Middle frontal gyrus (tissue), 1 donor: ENCODE measurements around the gene PKD2L1.
A peak's percentile ranks its signal among the peaks of the same experiment; 100 is the strongest.

Experiments used
- DNase-seq: peaks from one replicate; pipeline ENCODE4 v3.0.0-alpha.2; 2015; ENCODE audit warnings: low spot score; ENCODE audit errors: extremely low spot score

PKD2L1 gene

DNA sequence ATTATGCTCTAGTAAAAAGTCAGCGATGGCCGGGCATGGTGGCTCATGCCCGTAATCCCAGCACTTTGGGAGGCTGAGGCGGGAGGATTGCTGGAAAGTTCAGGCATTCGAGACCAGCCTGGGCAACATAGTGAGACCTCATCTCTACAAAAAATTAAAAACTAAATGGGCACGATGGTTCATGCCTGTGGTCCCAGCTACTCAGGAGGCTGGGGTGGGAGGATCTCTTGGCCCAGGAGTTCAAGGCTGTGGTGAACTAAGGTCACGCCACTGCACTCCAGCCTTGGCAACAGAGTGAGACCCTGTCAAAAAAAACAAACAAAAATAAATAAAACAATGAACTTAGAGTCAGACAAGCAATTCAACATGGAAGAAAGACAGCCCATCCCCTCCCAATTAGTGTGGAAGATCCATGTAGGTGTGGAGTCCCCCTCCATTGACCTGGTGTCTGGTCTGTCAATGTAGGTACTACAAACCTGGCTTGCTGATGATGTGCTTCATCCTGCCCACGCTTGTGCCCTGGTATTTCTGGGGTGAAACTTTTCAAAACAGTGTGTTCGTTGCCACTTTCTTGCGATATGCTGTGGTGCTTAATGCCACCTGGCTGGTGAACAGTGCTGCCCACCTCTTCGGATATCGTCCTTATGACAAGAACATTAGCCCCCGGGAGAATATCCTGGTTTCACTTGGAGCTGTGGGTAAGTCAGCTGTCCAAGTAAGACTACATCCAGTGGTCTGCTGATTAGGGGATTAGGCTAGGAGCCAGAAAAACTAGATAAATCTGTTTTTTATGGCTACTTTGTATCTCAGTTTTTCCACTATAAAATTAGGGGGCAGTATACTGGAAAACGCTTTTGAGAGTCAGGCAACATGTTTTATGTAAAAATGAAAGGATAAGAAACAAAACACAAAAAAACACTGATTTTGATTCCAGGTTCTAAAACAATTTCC is 26.3 kb upstream of the PKD2L1 start:
- DNase-seq, result no peak

- no peak for DNase-seq
Measured at GRCh38 chr10:100355086-100355485, 25.1 kb upstream of the PKD2L1 start.

DNA sequence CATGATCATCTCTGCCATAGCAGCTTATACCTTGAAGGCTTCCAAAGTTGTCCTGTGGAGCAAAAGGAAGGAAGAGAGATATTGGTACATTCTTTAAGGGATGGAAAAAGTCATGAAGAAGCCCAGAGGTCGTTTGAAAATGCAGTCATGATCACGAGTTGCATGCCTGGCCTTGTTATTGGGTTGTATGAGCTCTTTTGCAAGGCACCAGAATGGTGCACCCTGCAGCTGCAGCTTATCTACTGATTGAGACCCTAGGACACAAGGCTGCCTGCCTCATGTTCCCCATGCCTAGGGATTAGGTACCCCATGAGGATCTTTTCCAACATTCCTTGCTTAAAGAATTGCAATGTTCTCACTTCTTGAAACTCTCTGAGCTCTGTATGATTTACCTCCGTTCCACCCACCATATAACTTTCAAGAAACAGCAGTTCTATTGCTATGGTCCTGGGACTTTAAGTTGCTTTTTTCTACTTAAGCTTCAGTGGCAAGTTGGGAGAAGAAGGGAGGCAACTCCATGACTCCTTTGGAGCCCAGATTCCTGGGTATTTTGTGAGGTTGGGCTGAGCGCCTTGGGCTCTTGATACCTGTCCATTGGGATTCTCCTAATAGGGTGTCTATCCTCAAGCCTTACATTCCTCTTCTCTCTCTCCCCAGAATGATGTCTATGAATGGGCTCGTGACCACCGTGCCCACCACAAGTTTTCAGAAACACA is 23.9 kb upstream of the PKD2L1 start:
- DNase-seq, result no peak

DNA sequence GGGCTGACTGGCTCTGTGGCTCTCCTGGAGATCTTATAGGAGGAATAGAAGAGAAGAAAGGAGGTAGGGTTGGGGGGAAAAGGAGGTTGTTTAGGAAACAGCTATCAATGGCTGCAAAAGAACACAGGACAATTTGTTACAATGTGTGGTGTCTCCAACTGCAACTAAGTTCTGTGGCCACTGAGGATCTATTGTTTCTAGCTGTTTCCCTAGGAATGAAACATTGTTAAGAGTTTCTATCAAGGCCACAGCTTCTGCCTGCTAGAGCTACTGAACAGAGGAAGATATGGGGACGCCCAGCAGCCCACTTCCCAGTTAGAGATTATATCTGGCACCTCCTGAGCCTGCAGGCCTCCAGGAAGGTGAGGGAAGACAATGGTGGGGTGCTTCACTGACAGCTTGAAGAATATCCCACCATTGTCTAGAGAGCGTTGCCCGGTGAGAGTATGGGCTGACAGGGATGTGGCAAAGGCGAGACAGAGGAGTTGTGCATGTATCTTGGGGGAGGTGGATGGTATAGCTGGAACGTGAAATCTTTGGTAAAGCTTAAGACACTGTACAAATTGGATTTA is 21.0 kb upstream of the PKD2L1 start:
- DNase-seq, result no peak

DNA sequence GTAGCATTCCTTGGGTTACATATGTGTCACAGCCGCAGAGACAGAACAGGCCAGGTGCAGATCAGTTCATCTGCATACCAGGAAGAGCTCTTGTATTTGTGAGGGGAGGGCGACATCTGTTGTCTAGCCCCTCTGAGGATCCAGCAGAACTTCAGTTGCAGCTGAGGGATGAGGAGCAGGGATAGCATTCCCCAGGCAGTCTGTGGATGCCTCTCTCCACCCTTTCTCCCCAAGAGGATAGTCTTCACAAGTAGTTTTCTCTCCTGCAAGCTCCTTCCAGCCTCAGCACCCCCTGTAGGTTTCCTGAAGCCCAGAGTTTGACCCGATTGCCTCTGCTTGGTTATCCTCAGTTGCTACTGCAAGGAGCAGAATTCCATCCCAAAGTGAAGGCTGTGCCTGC is 19.6 kb upstream of the PKD2L1 start:
- DNase-seq, result no peak

DNA sequence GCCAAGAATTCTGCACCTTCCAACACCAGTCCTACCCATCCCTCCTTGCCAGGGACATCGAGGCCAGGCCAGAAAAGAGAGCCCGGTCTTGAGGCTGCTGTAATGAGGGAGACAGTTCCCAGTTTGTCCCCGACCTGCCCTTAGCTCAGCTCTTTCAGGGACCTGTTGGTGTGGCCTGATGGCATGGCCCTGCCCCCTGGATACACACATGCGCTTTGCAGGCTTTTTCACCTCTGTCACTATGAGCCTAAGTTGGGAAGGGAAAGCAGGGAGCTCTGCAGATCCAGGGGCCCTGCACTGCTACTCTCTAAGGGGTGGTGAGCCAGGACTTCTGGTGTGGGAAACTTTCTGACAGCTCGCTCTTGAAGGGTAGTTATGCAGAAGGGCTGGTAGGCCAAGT is 19.1 kb upstream of the PKD2L1 start:
- no peak for DNase-seq

GRCh38 chr10:100348389-100348927 is 18.4 kb upstream of the PKD2L1 start:
- DNase-seq, result no peak

DNA sequence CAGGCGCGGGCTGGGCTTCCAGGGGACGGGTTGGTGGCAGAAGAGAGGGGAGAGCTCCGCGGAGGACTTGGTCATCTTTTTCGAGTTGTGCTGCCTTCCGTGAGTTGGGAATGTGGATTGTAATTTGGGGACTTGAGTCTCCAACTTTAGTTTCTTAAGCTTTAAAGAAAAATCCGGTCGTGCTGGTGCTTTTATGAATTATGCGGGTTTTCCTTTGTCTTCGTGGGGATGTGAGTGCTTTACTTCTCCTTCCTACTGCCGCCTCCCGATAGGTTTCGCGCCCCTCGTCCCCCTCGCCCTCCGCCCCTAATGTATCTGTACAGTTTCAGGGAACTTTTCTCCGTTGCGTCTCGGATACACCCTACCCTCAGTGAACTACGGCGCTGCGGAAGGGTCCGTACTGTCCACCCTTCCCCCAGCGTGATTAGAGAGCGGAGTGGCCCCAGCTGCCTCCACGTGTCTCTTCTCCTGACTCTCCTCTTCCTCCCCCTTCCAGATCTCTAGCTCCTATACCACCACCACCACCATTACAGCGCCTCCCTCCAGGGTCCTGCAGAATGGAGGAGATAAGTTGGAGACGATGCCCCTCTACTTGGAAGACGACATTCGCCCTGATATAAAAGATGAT is 17.7 kb upstream of the PKD2L1 start:
- DNase-seq, result no peak

DNA sequence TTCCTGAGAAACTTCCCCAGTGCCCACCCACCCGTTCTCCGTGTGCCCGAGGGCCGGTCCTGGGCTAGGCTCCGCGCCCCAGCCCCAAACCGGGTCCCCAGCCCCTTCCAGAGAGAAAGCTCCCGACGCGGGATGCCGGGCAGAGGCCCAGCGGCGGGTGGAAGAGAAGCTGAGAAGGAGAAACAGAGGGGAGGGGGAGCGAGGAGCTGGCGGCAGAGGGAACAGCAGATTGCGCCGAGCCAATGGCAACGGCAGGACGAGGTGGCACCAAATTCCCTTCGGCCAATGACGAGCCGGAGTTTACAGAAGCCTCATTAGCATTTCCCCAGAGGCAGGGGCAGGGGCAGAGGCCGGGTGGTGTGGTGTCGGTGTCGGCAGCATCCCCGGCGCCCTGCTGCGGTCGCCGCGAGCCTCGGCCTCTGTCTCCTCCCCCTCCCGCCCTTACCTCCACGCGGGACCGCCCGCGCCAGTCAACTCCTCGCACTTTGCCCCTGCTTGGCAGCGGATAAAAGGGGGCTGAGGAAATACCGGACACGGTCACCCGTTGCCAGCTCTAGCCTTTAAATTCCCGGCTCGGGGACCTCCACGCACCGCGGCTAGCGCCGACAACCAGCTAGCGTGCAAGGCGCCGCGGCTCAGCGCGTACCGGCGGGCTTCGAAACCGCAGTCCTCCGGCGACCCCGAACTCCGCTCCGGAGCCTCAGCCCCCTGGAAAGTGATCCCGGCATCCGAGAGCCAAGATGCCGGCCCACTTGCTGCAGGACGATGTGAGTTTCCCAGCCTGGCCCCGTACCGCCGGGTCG is 16.9 kb upstream of the PKD2L1 start, which contains the start of gene SCD:
Gene SCD, plus strand, starts transcription at position 469 of the 803 bp plus-strand sequence. Its CDS starts 272 bp downstream, at position 741.
- peak; percentile 91 for DNase-seq

GRCh38 chr10:100346351-100346764 is 16.3 kb upstream of the PKD2L1 start:
- peak; percentile 33 for DNase-seq

- no peak for DNase-seq
Measured at GRCh38 chr10:100345570-100346330, 15.7 kb upstream of the PKD2L1 start.

GRCh38 chr10:100344241-100344788 is 14.3 kb upstream of the PKD2L1 start:
- DNase-seq, result no peak

DNA sequence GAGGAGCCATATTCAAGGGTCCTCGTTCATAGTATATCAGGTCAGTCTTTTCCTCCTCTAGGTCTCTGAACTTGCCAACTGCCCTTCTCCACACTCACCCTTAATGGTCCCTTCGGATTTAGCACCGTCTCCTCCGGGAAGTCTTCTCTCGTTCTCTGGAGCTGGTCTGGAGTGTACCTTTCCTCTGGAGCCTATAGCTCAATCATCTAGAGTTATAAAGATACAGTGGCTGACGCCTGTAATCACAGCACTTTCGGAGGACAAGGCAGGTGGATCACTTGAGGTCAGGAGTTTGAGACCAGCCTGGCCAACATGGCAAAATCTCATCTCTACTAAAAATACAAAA is 12.6 kb upstream of the PKD2L1 start:
- no peak for DNase-seq

DNA sequence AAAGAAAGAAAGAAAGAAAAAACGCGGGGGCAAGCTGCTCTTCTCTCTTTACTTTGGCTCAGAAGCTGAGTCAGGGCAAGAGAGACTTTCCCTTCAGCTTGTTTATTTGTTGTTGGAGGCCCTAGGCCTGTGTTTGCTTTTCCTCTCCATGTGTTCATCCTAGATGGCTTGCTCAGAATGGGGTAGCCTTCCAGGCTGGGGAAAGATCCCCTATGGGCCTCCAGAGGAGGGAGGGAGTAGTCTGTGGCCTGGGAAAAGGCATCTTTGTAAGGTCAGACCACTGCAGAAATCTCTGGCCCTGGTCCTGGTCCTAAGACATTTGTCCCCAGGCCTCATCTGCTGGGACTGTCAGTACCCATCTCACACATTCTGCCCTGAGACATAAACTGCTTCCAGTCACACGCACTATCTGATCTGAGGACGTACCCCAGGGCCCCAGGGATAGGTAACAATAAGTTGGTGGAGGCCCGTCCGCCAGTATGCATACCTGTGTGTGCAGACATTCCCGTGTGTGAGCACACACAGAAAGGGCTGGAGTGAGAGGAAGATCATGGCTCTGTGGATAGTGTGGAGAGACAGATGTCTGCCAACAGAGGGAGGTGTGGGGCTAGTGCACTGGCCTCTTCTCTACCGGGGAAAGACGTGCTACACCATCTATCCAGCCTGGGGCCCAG is 12.1 kb upstream of the PKD2L1 start:
- DNase-seq, result no peak

DNA sequence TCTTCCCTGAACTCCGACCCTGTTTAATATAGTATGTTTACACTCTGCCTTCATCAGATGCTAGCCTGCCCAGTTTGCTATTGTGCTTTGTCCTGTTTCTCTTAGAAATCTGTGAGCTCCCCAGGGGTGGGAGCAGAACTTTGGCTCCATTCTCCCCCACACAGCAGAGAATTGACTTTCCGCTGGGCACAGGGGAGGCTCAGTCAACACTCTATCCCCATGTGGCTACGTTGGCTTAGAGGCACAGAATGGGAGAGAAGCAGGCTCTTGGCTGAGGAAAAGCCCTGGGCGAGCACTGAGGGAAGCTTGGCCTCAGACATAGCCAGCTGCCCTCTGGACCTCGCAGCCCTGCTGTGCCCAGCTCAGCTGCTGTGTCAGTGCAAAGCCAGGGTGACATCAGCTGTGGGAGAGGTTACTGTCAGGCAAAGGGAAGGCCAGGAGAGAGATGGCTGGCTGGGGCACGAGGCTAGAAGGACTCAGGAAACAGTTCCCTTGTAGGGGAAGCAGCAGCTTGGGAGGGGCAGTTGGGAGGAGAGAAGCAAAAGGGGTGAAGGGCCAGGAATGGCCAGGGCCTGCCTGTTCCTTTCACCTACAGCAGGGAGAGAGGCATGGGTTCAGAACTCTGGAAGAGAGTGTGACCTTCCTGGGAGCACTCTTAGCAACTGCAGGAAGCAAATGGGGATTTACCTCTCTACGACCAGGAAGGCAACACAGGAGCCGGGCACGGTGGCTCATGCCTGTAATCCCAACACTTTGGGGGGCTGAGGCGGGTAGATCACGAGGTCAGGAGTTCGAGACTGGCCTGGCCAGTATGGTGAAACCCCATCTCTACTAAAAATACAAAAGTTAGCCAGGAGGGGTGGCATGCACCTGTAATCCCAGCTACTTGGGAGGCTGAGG is 11.2 kb upstream of the PKD2L1 start:
- DNase-seq, result peak; percentile 81

DNA sequence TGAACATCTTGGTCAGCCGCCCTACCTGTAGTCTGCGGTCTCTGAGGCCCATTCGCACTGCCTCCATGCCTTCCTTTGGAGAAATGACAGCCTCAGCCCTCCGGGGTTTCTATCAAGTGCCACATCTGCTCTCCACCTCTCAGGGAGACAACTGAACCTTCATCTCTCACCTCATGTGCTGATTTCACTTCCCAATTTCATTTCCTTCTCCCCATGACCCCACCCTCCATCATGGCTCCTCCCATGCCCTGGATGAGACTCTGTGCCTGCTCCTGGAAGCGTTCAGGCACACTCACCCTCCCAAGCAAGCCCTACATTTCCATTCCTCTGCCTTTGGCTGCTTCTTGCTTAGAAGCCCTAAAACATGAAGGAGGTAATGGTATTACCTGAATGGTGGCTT is 9.2 kb upstream of the PKD2L1 start:
- DNase-seq, result no peak

- DNase-seq, result no peak
Measured at GRCh38 chr10:100338434-100339036, 8.5 kb upstream of the PKD2L1 start.

- DNase-seq, result no peak
Measured at GRCh38 chr10:100334762-100335161, 4.7 kb upstream of the PKD2L1 start.
